GM21360 (cell line): ENCODE measurements around the gene PGGHG.
"Not testable (repeated sequence)": the region's sequence is repeated elsewhere in the genome, so short reads cannot be mapped to it uniquely, and the experiment has no call there.

Experiments
- ATAC-seq: cut with Tn5 transposase; IDR thresholded peaks from one replicate; pipeline ENCODE4 v1.9.1; 2021; ENCODE audit warnings: mild to moderate bottlenecking, moderate library complexity; ENCODE audit not compliant: unreplicated experiment

The PGGHG gene

DNA sequence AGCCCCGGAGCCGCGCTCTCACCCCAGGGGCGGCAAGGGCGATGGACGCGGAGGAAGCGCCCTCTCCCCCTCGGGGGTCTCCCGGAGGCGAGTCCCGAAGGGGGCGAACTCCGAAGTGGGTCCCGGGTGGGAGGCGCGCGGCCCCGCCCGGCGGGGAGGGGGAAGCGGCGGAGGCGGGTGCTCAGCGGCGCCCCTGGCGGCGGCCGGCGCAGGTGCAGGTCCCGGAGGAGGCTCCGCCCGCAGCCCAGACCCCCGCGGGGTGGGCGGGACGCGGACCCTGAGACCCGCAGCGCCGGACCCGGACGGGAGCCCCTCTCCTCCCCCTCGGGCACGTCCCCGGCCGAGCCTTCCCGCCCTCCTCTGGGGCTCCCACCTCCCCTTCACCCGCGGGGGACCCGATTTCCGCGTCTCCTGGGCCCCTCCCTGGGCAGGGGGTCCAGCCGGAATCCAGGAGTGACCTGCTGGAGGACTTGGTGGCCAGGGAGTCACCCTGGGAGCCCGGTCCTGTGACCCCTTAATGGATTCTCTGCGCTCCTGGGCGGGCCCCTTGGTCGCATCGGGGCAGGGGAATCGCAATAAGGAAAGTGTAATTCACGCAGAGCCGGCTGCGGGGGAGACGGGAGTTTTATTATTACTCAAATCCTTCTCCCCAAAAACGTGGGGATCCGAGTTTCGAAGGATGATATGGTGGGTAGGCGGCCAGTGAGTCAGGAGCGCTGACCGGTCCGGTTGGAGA lies 22.3 kb downstream of the PGGHG start:
- peak; percentile 41 for ATAC-seq

DNA sequence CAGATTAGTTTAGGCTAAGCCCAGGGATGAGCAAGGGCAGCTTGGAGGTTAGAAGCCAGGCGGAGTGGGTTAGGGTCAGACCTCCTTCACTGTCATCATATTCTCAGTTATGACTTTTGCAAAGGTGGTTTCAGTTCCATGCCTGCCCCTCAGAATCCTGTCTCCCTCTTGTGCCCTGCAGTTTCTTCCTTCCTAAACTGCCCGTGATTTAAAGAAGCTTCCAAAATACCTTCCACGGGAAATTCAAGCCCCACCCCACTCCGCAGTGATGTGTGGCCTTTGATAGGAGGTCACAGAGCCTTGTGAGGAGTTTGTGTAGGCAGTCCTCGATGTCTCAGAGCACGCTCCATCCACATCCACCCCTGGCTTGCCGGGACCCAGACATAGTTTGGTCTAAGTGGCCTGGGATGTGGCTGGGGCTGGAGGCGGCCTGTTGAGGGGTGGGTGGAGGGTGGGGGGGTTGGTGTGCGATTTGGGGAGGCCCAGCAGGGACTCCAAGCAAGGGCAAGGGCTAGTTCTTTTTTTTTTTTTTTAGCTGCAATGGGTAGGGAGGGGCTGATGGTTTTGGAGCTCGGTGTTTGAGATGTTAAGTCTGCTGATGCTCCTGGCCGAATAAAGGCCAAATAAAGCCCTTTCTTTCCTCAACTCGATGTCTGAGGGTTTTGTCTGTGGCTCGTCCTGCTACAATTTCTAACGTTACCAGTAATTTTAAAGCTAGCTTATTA lies 23.3 kb downstream of the PGGHG start:
- no peak for ATAC-seq

GRCh38 chr11:313304-313786 lies 24.4 kb downstream of the PGGHG start:
- ATAC-seq = no peak

- peak; percentile 31 for ATAC-seq
Measured at GRCh38 chr11:313787-314553, 25.0 kb downstream of the PGGHG start, which contains the start of gene IFITM1. IFITM1 (plus strand) TSS chr11:314040; CDS start chr11:314171, 131 bp downstream.

DNA sequence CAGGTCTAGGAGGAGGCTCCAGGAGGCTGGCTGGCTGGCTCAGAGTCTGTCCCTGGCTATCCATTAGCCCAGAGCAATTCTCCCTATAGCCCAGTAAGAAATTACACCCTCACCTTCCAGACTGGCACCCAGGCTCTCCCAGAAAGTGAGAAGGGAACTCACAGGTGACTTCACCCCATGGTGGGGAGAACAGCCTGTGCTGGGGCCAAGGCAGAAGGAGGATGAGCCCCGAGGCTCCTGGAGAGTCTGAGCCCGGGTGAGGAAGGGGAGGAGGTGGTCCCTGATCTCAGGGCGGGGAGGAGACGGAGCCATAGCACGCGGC lies 25.6 kb downstream of the PGGHG start:
- ATAC-seq = not testable (repeated sequence)

DNA sequence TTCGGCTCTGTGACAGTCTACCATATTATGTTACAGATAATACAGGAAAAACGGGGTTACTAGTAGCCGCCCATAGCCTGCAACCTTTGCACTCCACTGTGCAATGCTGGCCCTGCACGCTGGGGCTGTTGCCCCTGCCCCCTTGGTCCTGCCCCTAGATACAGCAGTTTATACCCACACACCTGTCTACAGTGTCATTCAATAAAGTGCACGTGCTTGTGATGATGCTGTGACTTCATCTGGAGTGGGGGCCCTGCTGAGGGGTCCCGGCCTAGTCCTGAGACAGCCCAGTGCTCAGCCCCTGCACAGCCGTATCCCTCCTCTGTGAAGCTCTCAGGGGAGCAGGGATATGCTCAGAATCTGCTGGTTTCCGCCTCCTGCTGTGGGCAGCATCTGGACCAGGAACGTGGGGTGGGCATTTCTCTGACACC lies 26.1 kb downstream of the PGGHG start:
- ATAC-seq = no peak

- no peak for ATAC-seq
Measured at GRCh38 chr11:315516-315994, 26.6 kb downstream of the PGGHG start.

- ATAC-seq = no peak
Measured at GRCh38 chr11:316031-316701, 27.2 kb downstream of the PGGHG start.

DNA sequence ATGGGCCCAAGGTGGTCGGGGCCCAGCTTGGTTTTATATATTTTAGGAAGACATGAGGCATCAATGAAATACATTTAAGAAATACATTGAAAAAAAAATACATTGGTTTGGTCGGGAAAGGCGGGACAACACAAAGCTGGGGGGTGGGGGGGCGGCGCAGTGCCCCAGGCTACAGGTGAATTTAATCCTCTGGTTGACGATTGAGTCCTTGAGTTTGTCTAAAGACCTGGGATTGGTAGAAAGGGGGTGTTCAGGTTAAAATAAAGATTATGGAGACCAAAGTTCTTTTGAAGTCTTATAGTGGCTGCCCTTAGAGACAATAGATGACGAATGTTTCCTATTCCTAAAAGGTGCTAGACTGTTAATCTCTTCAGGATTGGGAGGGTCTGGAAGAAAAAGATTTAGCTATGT lies 28.0 kb downstream of the PGGHG start:
- ATAC-seq = no peak

DNA sequence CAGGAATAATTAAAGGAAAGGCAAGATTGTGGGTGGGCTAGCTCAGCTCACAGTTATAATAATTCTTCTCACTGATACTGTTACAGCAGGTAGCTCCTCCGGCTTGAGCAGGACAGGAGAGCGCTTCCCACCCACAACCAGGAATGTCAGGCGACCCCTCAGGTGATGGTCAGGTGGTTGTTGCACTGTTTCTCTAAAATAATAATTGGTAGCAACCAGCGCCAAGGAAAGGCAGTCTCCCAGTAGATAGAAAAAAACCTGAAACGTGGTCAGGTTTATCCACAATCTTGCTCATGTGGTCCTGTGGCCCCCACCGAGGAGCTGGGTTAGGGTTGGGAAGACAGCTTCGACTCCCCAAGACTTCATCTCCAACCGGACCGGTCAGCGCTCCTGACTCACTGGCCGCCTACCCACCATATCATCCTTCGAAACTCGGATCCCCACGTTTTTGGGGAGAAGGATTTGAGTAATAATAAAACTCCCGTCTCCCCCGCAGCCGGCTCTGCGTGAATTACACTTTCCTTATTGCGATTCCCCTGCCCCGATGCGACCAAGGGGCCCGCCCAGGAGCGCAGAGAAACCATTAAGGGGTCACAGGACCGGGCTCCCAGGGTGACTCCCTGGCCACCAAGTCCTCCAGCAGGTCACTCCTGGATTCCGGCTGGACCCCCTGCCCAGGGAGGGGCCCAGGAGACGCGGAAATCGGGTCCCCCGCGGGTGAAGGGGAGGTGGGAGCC lies 28.9 kb downstream of the PGGHG start:
- ATAC-seq = peak; percentile 11

GRCh38 chr11:318405-319120 lies 29.6 kb downstream of the PGGHG start:
- peak; percentile 49 for ATAC-seq

GRCh38 chr11:319121-319887 lies 30.4 kb downstream of the PGGHG start:
- not testable (repeated sequence) for ATAC-seq

- ATAC-seq = not testable (repeated sequence)
Measured at GRCh38 chr11:319888-320273, 31.0 kb downstream of the PGGHG start.

DNA sequence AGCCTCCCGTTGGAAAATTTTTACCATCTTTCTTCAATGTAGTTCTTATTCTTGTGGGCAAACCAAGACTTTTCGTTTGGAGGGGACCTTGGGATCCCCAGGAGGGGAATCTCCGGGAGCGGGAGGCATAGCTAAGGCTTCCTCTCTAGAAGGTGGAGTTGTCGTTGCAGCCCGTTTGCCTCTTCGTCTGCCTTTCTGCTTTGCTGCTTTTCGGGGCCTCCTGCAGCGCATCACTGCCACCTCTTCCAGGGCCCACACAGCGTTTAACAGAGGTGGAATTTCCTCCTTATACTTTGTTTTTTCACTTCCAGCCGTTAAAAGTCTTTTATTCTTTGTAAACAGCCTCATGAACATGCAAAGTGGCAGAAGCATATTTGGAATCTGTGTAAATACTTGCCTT lies 35.2 kb downstream of the PGGHG start:
- ATAC-seq = no peak

- not testable (repeated sequence) for ATAC-seq
Measured at GRCh38 chr11:324593-325517, 35.9 kb downstream of the PGGHG start.

DNA sequence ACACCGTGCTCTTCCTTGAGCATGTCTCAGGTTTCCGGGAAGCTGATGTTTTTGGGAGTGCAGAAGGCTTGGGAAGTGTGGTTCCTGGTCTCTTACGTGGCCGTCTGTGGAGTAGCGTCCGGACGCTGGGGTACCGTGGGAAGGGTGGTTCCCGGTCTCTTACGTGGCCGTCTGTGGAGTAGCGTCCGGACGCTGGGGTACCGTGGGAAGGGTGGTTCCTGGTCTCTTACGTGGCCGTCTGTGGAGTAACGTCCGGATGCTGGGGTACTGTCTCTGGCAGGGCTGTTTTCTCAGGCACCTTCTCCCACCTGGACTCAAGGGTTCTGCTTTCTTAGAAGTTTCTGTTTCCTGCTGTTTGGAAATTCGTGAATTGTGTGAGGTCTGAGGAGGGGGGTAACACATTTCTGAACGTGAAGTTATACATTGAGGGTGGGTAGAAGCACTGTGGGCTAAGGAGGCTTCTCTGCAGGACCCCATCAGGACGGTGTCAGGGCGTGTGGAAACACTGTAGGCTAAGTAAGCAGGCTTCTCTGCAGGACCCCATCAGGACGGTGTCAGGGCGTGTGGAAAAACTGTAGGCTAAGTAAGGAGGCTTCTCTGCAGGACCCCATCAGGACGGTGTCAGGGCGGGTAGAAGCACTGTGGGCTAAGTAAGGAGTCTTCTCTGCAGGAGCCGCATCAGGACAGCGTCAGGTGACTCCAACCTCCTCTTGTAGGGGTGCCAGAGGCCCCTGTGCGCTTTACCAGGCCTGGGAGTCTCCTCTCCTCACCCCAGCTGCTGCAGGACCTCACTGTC lies 37.1 kb downstream of the PGGHG start:
- no peak for ATAC-seq

DNA sequence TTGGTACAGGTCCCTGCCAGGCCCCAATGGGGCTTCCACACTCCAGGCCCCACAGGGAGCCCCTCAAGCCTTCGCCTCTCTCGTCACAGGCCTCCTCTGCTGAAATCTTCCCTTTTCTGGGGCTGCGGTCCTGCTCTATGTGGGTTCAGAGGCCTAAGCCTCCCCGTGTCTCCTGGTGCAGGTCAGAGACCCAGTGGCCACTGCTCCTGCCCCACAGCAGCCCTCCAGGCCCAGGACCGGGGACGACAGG lies 37.6 kb downstream of the PGGHG start:
- ATAC-seq = no peak
